ENCODE results near the gene KIAA1586.
"Not testable (repeated sequence)": the region's sequence is repeated elsewhere in the genome, so short reads cannot be mapped to it uniquely, and the experiment has no call there.

The KIAA1586 gene

GRCh38 chr6:57046332-57047256, at the start of gene KIAA1586:
TSS of gene KIAA1586 (plus strand) at chr6:57046693. CDS start at chr6:57046756, 63 bp downstream.
- peak within 1 kb of the TSS; percentile 79 for H3K4me3 ChIP-seq (ENCODE audit: low read length)

- no peak for TF ChIP-seq ZNF274 (IDR thresholded peaks at IDR 0.05; ENCODE audit: low read depth, low read length)
- H3K4me3 ChIP-seq (ENCODE audit: low read length) = no peak overlapping the region
Observed at GRCh38 chr6:56999049-56999448, 47.4 kb upstream of the KIAA1586 start.

- not testable (repeated sequence) for H3K4me3 ChIP-seq (ENCODE audit: low read length)
Observed at GRCh38 chr6:56999748-57000147, 46.7 kb upstream of the KIAA1586 start.

GRCh38 chr6:57002197-57002596, 44.3 kb upstream of the KIAA1586 start:
- H3K4me3 ChIP-seq (ENCODE audit: low read length) = no peak overlapping the region
- TF ChIP-seq ZNF274 (IDR thresholded peaks at IDR 0.05; ENCODE audit: low read depth, low read length) = no peak

GRCh38 chr6:57004292-57004691, 42.2 kb upstream of the KIAA1586 start:
- no peak overlapping the region for H3K4me3 ChIP-seq (ENCODE audit: low read length)
- no peak for TF ChIP-seq ZNF274 (IDR thresholded peaks at IDR 0.05; ENCODE audit: low read depth, low read length)

GRCh38 chr6:57006101-57006500, 40.4 kb upstream of the KIAA1586 start:
- no peak for TF ChIP-seq ZNF274 (IDR thresholded peaks at IDR 0.05; ENCODE audit: low read depth, low read length)
- H3K4me3 ChIP-seq (ENCODE audit: low read length) = no peak overlapping the region

- H3K4me3 ChIP-seq (ENCODE audit: low read length) = not testable (repeated sequence)
Observed at GRCh38 chr6:57008069-57008468, 38.4 kb upstream of the KIAA1586 start.

- no peak overlapping the region for H3K4me3 ChIP-seq (ENCODE audit: low read length)
- no peak for TF ChIP-seq ZNF274 (IDR thresholded peaks at IDR 0.05; ENCODE audit: low read depth, low read length)
Observed at GRCh38 chr6:57013521-57013926, 33.0 kb upstream of the KIAA1586 start.

GRCh38 chr6:57017069-57017468, 29.4 kb upstream of the KIAA1586 start:
- no peak overlapping the region for H3K4me3 ChIP-seq (ENCODE audit: low read length)

GRCh38 chr6:57017841-57018240, 28.7 kb upstream of the KIAA1586 start:
- TF ChIP-seq ZNF274 (IDR thresholded peaks at IDR 0.05; ENCODE audit: low read depth, low read length) = no peak
- no peak overlapping the region for H3K4me3 ChIP-seq (ENCODE audit: low read length)

More at GRCh38 chr6:57017069-57017468, 29.4 kb upstream of the KIAA1586 start:
- TF ChIP-seq ZNF274 (IDR thresholded peaks at IDR 0.05; ENCODE audit: low read depth, low read length) = no peak

- no peak for TF ChIP-seq ZNF274 (IDR thresholded peaks at IDR 0.05; ENCODE audit: low read depth, low read length)
Observed at GRCh38 chr6:57019434-57019833, 27.1 kb upstream of the KIAA1586 start.

GRCh38 chr6:57021086-57021720, 25.3 kb upstream of the KIAA1586 start:
- no peak for TF ChIP-seq ZNF274 (IDR thresholded peaks at IDR 0.05; ENCODE audit: low read depth, low read length)
- no peak overlapping the region for H3K4me3 ChIP-seq (ENCODE audit: low read length)

More at GRCh38 chr6:57019434-57019833, 27.1 kb upstream of the KIAA1586 start:
- H3K4me3 ChIP-seq (ENCODE audit: low read length) = no peak overlapping the region

- TF ChIP-seq ZNF274 (IDR thresholded peaks at IDR 0.05; ENCODE audit: low read depth, low read length) = no peak
- H3K4me3 ChIP-seq (ENCODE audit: low read length) = no peak overlapping the region
Observed at GRCh38 chr6:57024321-57024720, 22.2 kb upstream of the KIAA1586 start.

GRCh38 chr6:57024775-57025174, 21.7 kb upstream of the KIAA1586 start:
- no peak overlapping the region for H3K4me3 ChIP-seq (ENCODE audit: low read length)
- TF ChIP-seq ZNF274 (IDR thresholded peaks at IDR 0.05; ENCODE audit: low read depth, low read length) = no peak

- H3K4me3 ChIP-seq (ENCODE audit: low read length) = no peak overlapping the region
- TF ChIP-seq ZNF274 (IDR thresholded peaks at IDR 0.05; ENCODE audit: low read depth, low read length) = no peak
Observed at GRCh38 chr6:57026001-57026400, 20.5 kb upstream of the KIAA1586 start.

Measured in GM08714 (cell line).